Gastrocnemius medialis (tissue), 4 donors: ENCODE results near the gene THAP4.

Source experiments
- POLR2A ChIP-seq, 2 donors: fragments of 450-650 bp; IDR thresholded peaks; one replicate each; pipeline ENCODE4 v1.6.1; 2017; ENCODE audit warnings: antibody characterized with exemption in 2 of 2, mild to moderate bottlenecking in 2 of 2, moderate library complexity in 2 of 2
- TF ChIP-seq, protein P1 (sequence below), 5 experiments: fragments of 450-650 bp in 3 of 5; fragments of 200-600 bp in 2 of 5; sonication (generic) in 2 of 5; IDR thresholded peaks in 4 of 5; conservative IDR thresholded peaks in 1 of 5; 1 replicate in 4 of 5; 2 replicates in 1 of 5; pipeline ENCODE4 v1.5.1; 2016 to 2019; ENCODE audit warnings: antibody characterized with exemption in 5 of 5, mild to moderate bottlenecking in 3 of 5, moderate library complexity in 3 of 5

DNA sequence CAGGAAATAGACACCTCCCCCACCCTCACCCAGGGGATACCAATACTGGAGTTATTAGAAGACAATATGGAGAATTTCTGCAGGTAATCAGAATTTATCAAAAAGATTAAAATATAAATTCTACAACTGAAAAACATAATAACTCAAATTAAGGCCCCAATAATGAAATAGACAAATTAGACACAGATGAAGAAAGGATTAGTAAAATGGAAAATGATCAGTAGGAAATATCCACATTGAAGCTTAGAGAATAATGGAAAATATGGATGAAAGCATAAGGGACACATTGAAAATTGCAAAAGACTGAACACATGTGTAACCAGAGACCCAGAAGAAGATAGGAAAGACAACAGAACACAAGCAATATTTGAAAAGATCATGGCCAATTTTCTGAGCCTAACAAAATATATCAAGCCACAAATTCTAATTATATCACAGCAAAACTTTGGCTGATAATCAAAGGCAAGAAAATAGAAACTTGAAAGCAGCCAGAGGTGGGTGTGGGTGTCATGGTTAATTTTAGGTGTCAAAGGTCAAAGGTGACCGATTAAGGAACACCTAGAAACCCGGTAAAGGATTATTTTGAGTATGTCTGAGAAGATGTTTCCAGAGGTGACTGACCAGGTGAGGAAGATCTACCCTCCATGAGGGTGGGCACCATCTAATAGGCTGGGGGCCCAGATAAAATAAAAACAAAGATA is 50.2 kb downstream of the THAP4 start:
- TF ChIP-seq, protein P1, sequence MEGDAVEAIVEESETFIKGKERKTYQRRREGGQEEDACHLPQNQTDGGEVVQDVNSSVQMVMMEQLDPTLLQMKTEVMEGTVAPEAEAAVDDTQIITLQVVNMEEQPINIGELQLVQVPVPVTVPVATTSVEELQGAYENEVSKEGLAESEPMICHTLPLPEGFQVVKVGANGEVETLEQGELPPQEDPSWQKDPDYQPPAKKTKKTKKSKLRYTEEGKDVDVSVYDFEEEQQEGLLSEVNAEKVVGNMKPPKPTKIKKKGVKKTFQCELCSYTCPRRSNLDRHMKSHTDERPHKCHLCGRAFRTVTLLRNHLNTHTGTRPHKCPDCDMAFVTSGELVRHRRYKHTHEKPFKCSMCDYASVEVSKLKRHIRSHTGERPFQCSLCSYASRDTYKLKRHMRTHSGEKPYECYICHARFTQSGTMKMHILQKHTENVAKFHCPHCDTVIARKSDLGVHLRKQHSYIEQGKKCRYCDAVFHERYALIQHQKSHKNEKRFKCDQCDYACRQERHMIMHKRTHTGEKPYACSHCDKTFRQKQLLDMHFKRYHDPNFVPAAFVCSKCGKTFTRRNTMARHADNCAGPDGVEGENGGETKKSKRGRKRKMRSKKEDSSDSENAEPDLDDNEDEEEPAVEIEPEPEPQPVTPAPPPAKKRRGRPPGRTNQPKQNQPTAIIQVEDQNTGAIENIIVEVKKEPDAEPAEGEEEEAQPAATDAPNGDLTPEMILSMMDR (IDR thresholded peaks at IDR 0.05 in 4 of 5, conservative IDR thresholded peaks at IDR 0.05 in 1 of 5): no peak
- TF ChIP-seq POLR2A (IDR thresholded peaks at IDR 0.05): no peak
